C4-2B (cell line): ENCODE results near the gene PPDPF.

Source experiments
- CTCF ChIP-seq: fragments of 450-650 bp; conservative IDR thresholded peaks from 2 replicates; pipeline ENCODE4 v1.5.1; 2017; ENCODE audit warnings: mild to moderate bottlenecking
- ZFX ChIP-seq: fragments of 450-650 bp; IDR thresholded peaks from 2 replicates; pipeline ENCODE4 v1.6.1; 2017

GRCh38 chr20:63525185-63525584, 4.6 kb downstream of the PPDPF start:
- TF ChIP-seq CTCF: no peak
- TF ChIP-seq ZFX: no peak
